Heart left ventricle (tissue), 13 donors: ENCODE results near the gene C2CD4A.

Experiments
- POLR2A ChIP-seq, 2 donors: fragments of 450-650 bp; IDR thresholded peaks; one replicate each; pipeline ENCODE4 v1.6.1; 2017; ENCODE audit warnings: antibody characterized with exemption in 2 of 2, mild to moderate bottlenecking in 2 of 2, moderate library complexity in 2 of 2
- TF ChIP-seq, protein P1 (sequence below), 12 donors: fragments of 200-600 bp; sonication (generic) in 4 of 12; IDR thresholded peaks; one replicate each; pipeline versions ENCODE4 v1.5.0 to v1.8.0; 2018 to 2022; ENCODE audit warnings: antibody characterized with exemption in 12 of 12, mild to moderate bottlenecking in 5 of 12
- donor health status: ischemic (EF 13 %, LVEDD 7.1; RV severe dilation, severe dysfunction).
- donor health status: DM: no; HTN: yes; CAD: no.
- donor health status: DM: no; HTN: no; CAD: no.
- donor health status: ischemic (EF 25% LVEDD 6.9; RV normal size, moderate dysfunction).
- donor health status: ischemic (EF 25% LVEDD 5.7; RV mildly dilated, moderate dysfunction).
- donor health status: ischemic (EF 35%, LVEDD 5.7; RV mildly dilated, moderate dysfunction).
- donor health status: nonischemic (EF 11% LVEDD 7.7; RV severe dilation, severe dysfunction).
- donor health status: DM: yes; HTN: yes; CAD: no.
- donor health status: PGD.
- donor health status: ischemic (EF 29% LVEDD 5.4; RV normal size, mild dysfunction).
- donor health status: nonischemic (EF 23%, LVEDD 6.1; RV moderate dilation, normal function).

DNA sequence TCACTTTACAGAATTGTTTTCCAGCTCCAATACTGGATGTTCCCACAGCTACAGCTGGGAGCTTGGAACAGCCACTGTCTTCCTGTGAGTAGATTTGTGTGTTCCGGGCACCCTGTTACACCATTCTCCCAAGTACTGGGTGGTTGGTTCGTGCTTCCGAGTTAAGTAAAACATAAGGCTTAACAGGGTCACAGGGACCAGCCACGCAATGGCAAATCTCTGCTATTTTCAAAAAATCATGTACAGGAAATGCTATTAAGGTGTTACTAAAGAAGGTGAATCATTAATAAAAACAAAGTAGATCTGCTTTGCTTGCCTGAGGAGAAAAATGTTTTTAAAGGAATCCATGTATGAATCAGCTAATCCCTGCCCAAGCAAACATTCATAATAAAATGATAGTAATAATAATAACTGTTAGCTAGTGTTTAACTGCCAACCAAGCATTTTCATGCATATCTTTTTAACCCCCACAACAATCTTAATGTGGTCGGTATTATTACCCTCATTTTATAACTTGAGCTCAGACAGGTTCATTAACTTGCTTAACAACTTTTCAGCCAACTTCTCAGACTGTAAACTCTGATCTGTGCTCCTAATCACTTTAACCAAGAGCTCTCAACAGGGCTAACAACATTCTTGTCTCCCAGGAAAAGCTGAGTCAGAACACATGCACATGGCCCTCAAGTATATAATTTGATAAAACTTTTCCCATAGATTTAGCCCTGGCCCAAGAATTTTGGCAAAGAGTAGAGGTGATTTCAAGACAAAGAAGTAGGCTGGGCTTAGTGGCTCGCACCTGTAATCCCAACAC lies 2.7 kb upstream of the C2CD4A start:
- TF ChIP-seq, protein P1, sequence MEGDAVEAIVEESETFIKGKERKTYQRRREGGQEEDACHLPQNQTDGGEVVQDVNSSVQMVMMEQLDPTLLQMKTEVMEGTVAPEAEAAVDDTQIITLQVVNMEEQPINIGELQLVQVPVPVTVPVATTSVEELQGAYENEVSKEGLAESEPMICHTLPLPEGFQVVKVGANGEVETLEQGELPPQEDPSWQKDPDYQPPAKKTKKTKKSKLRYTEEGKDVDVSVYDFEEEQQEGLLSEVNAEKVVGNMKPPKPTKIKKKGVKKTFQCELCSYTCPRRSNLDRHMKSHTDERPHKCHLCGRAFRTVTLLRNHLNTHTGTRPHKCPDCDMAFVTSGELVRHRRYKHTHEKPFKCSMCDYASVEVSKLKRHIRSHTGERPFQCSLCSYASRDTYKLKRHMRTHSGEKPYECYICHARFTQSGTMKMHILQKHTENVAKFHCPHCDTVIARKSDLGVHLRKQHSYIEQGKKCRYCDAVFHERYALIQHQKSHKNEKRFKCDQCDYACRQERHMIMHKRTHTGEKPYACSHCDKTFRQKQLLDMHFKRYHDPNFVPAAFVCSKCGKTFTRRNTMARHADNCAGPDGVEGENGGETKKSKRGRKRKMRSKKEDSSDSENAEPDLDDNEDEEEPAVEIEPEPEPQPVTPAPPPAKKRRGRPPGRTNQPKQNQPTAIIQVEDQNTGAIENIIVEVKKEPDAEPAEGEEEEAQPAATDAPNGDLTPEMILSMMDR (IDR thresholded peaks at IDR 0.05) = no peak
- TF ChIP-seq POLR2A (IDR thresholded peaks at IDR 0.05) = no peak
